ENCODE data around the gene ITGB2. TPM values are rescaled to one million over a fixed set of nuclear protein-coding genes. Genes with fewer than 3 reads are reported as not detected.
A peak's percentile ranks its signal among the peaks of the same experiment; 100 is the strongest.

The ITGB2 gene
- total RNA-seq, 4 donors from 2014 or later: 11.2 to 18.8 (median 15.3) TPM

DNA sequence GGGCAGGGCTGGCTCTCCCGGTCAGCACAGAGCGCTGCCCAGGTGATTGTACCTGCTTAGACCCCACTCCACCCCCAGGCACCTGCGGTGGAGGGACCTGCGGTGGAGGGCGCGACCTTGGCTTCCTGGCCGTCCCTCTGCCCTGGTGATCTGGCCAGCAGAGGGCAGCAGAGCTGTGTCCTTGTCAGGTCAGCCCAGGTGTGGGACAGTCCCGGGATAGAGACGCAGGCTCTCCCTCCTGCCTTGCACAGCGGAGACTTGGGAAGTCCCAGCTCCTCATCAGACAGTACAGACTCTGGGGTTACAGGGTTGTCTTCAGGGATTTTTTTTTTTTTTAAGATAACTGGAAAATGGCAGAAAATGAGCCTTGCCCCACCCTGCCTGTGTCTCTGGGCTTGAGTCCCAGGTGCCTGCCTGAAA, 29.1 kb upstream of the ITGB2 start:
- 0% methylated on average over 4 of the region's 10 CpGs for WGBS
- peaks cover 43% of the 10 kb centered on the region for H3K36me3 ChIP-seq

GRCh38 chr21:44949161-44949778, 28.6 kb upstream of the ITGB2 start:
- WGBS: 80% methylated on average over 1 of the region's 30 CpGs
- H3K9me3 ChIP-seq: no peaks in the 10 kb centered on the region
- no peak overlapping the region for H3K27ac ChIP-seq
- H3K4me3 ChIP-seq: no peak overlapping the region
- peaks cover 48% of the 10 kb centered on the region for H3K36me3 ChIP-seq
- TF ChIP-seq EP300 (IDR thresholded peaks at IDR 0.05): no peak
- TF ChIP-seq, protein P1, sequence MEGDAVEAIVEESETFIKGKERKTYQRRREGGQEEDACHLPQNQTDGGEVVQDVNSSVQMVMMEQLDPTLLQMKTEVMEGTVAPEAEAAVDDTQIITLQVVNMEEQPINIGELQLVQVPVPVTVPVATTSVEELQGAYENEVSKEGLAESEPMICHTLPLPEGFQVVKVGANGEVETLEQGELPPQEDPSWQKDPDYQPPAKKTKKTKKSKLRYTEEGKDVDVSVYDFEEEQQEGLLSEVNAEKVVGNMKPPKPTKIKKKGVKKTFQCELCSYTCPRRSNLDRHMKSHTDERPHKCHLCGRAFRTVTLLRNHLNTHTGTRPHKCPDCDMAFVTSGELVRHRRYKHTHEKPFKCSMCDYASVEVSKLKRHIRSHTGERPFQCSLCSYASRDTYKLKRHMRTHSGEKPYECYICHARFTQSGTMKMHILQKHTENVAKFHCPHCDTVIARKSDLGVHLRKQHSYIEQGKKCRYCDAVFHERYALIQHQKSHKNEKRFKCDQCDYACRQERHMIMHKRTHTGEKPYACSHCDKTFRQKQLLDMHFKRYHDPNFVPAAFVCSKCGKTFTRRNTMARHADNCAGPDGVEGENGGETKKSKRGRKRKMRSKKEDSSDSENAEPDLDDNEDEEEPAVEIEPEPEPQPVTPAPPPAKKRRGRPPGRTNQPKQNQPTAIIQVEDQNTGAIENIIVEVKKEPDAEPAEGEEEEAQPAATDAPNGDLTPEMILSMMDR (IDR thresholded peaks at IDR 0.05): no peak
- no peak for TF ChIP-seq POLR2AphosphoS5 (IDR thresholded peaks at IDR 0.05)
- no peak for TF ChIP-seq POLR2A (IDR thresholded peaks at IDR 0.05)
- H3K27me3 ChIP-seq: no peaks in the 10 kb centered on the region
- H3K4me1 ChIP-seq: peaks cover 17% of the 10 kb centered on the region
- DNase-seq (ENCODE audit: low spot score in 2 of 2): no peak

More for the DNA sequence above, 29.1 kb upstream of the ITGB2 start:
- H3K4me1 ChIP-seq: peaks cover 17% of the 10 kb centered on the region
- H3K27ac ChIP-seq: no peak overlapping the region
- no peak overlapping the region for H3K4me3 ChIP-seq
- TF ChIP-seq, protein P1 (IDR thresholded peaks at IDR 0.05): peak; percentile 83 to 85
- TF ChIP-seq POLR2AphosphoS5 (IDR thresholded peaks at IDR 0.05): no peak
- DNase-seq (ENCODE audit: low spot score in 2 of 2): peak; percentile 92 to 94
- no peaks in the 10 kb centered on the region for H3K9me3 ChIP-seq
- H3K27me3 ChIP-seq: no peaks in the 10 kb centered on the region

- no peaks in the 10 kb centered on the region for H3K27me3 ChIP-seq
- H3K9me3 ChIP-seq: no peaks in the 10 kb centered on the region
- no peak overlapping the region for H3K4me3 ChIP-seq
- H3K27ac ChIP-seq: no peak overlapping the region
- TF ChIP-seq EP300 (IDR thresholded peaks at IDR 0.05): no peak
- no peak for TF ChIP-seq POLR2AphosphoS5 (IDR thresholded peaks at IDR 0.05)
- TF ChIP-seq POLR2A (IDR thresholded peaks at IDR 0.05): no peak
- TF ChIP-seq, protein P1 (IDR thresholded peaks at IDR 0.05): no peak
- WGBS: 84% methylated on average over 14 of the region's 16 CpGs
- peaks cover 55% of the 10 kb centered on the region for H3K36me3 ChIP-seq
- DNase-seq (ENCODE audit: low spot score in 2 of 2): no peak
- H3K4me1 ChIP-seq: peaks cover 17% of the 10 kb centered on the region
Measured at GRCh38 chr21:44948426-44949120, 27.9 kb upstream of the ITGB2 start.

- H3K36me3 ChIP-seq: peaks cover 52% of the 10 kb centered on the region
- peak in 1 of 2 donors; percentile 72 for DNase-seq (ENCODE audit: low spot score in 2 of 2)
- H3K4me3 ChIP-seq: no peak overlapping the region
- no peaks in the 10 kb centered on the region for H3K9me3 ChIP-seq
- H3K27ac ChIP-seq: no peak overlapping the region
- peaks cover 17% of the 10 kb centered on the region for H3K4me1 ChIP-seq
- 94% methylated on average over 24 of the region's 33 CpGs for WGBS
- TF ChIP-seq EP300 (IDR thresholded peaks at IDR 0.05): no peak
- TF ChIP-seq POLR2AphosphoS5 (IDR thresholded peaks at IDR 0.05): no peak
- no peak for TF ChIP-seq POLR2A (IDR thresholded peaks at IDR 0.05)
- TF ChIP-seq, protein P1 (IDR thresholded peaks at IDR 0.05): no peak
- no peaks in the 10 kb centered on the region for H3K27me3 ChIP-seq
Measured at GRCh38 chr21:44947930-44948331, 27.2 kb upstream of the ITGB2 start.

GRCh38 chr21:44947111-44947929, 26.6 kb upstream of the ITGB2 start:
- 73% methylated on average over 8 of the region's 22 CpGs for WGBS
- TF ChIP-seq POLR2A (IDR thresholded peaks at IDR 0.05) (no peak), POLR2AphosphoS5 (IDR thresholded peaks at IDR 0.05) (no peak), EP300 (IDR thresholded peaks at IDR 0.05) (no peak)
- TF ChIP-seq, protein P1 (IDR thresholded peaks at IDR 0.05): no peak
- H3K4me1 ChIP-seq: peaks cover 22% of the 10 kb centered on the region
- no peaks in the 10 kb centered on the region for H3K27me3 ChIP-seq
- H3K9me3 ChIP-seq: no peaks in the 10 kb centered on the region
- H3K27ac ChIP-seq: no peak overlapping the region
- H3K4me3 ChIP-seq: no peak overlapping the region
- peaks cover 51% of the 10 kb centered on the region for H3K36me3 ChIP-seq
- DNase-seq (ENCODE audit: low spot score in 2 of 2): peak in 1 of 2 donors; percentile 57

Measured in suprapubic skin (tissue), 4 donors.